Mesothelial cell of epicardium (in vitro differentiated cells): Measurements from ENCODE around the gene ZNF385A. TPM values are rescaled to one million over a fixed set of nuclear protein-coding genes. Genes with fewer than 3 reads are reported as not detected.

Experiments used
- DNase-seq, 2 experiments: peaks; one replicate each; pipeline ENCODE4 v3.0.0; 2021; ENCODE audit warnings: low spot score in 2 of 2; ENCODE audit not compliant: unreplicated experiment in 2 of 2
- H3K27ac Mint-ChIP-seq: 2 replicates; pipeline ENCODE4 v1.8.0; 2021; ENCODE audit warnings: mixed read lengths
- H3K27me3 Mint-ChIP-seq: 2 replicates; pipeline ENCODE4 v1.8.0; 2021; ENCODE audit warnings: low read depth, mixed read lengths
- H3K36me3 Mint-ChIP-seq: 2 replicates; pipeline ENCODE4 v1.8.0; 2021; ENCODE audit warnings: mixed read lengths
- H3K4me1 Mint-ChIP-seq: 2 replicates; pipeline ENCODE4 v1.8.0; 2021; ENCODE audit warnings: mixed read lengths
- H3K4me3 Mint-ChIP-seq: 2 replicates; pipeline ENCODE4 v1.8.0; 2021; ENCODE audit warnings: mild to moderate bottlenecking, moderate library complexity, mixed read lengths
- H3K9me3 Mint-ChIP-seq: 2 replicates; pipeline ENCODE4 v1.8.0; 2021; ENCODE audit warnings: mixed read lengths
- CTCF ChIP-seq: fragments of 200-600 bp; sonication (generic); IDR thresholded peaks from one replicate; pipeline ENCODE4 v1.5.0; 2021; ENCODE audit warnings: antibody characterized with exemption; ENCODE audit not compliant: unreplicated experiment
- total RNA-seq: library from RNA; stranded (reverse); gene quantifications from 3 replicates; pipeline ENCODE4 v1.2.1, GENCODE V29; 2021

The ZNF385A gene
- total RNA-seq, 1 donor from 2014 or later = 35.4 TPM

GRCh38 chr12:54349036-54349435 lies 35.5 kb downstream of the ZNF385A start:
- TF ChIP-seq CTCF = no peak
- H3K27ac Mint-ChIP-seq = peak overlapping the region; percentile 99
- peaks cover 51% of the 10 kb centered on the region for H3K4me1 Mint-ChIP-seq
- H3K9me3 Mint-ChIP-seq = no peaks in the 10 kb centered on the region
- no peak for DNase-seq
- H3K4me3 Mint-ChIP-seq = no peak overlapping the region
- no peaks in the 10 kb centered on the region for H3K27me3 Mint-ChIP-seq
- H3K36me3 Mint-ChIP-seq = peaks cover 23% of the 10 kb centered on the region

- Mint-ChIP-seq H3K4me3 (no peak overlapping the region), H3K27me3 (no peaks in the 10 kb centered on the region), H3K4me1 (peaks cover 54% of the 10 kb centered on the region), H3K9me3 (no peaks in the 10 kb centered on the region), H3K36me3 (peaks cover 29% of the 10 kb centered on the region), H3K27ac (peak overlapping the region; percentile 75)
- TF ChIP-seq CTCF = no peak
- DNase-seq = no peak
Observed at GRCh38 chr12:54341378-54342300, 42.9 kb downstream of the ZNF385A start.

- Mint-ChIP-seq H3K4me1 (peaks cover 56% of the 10 kb centered on the region), H3K4me3 (no peak overlapping the region), H3K27me3 (no peaks in the 10 kb centered on the region), H3K27ac (peak overlapping the region; percentile 75), H3K9me3 (no peaks in the 10 kb centered on the region), H3K36me3 (peaks cover 28% of the 10 kb centered on the region)
- DNase-seq = no peak
- no peak for TF ChIP-seq CTCF
Observed at GRCh38 chr12:54340846-54341245, 43.7 kb downstream of the ZNF385A start.

- Mint-ChIP-seq H3K4me1 (peaks cover 57% of the 10 kb centered on the region), H3K27me3 (no peaks in the 10 kb centered on the region), H3K4me3 (no peak overlapping the region), H3K36me3 (peaks cover 21% of the 10 kb centered on the region), H3K9me3 (no peaks in the 10 kb centered on the region), H3K27ac (peak overlapping the region; percentile 92)
- DNase-seq = no peak
- TF ChIP-seq CTCF = no peak
Observed at GRCh38 chr12:54338698-54339296, 45.7 kb downstream of the ZNF385A start.

GRCh38 chr12:54337854-54338650 lies 46.5 kb downstream of the ZNF385A start:
- Mint-ChIP-seq H3K27me3 (no peaks in the 10 kb centered on the region), H3K4me1 (peaks cover 57% of the 10 kb centered on the region), H3K4me3 (no peak overlapping the region), H3K36me3 (peaks cover 15% of the 10 kb centered on the region), H3K27ac (peak overlapping the region; percentile 92), H3K9me3 (no peaks in the 10 kb centered on the region)
- no peak for TF ChIP-seq CTCF
- DNase-seq = no peak
